Activated CD4-positive, alpha-beta T cell treated with anti-CD3 and anti-CD28 coated beads, Interleukin-2, amount 10 ng/mL, durations not matched to agents 7 days and 5 days (primary cell): Measurements from ENCODE around the gene ANP32E. TPM values are rescaled to one million over a fixed set of nuclear protein-coding genes. Genes with fewer than 3 reads are reported as not detected.
"Not testable (repeated sequence)": the region's sequence is repeated elsewhere in the genome, so short reads cannot be mapped to it uniquely, and the experiment has no call there.

Experiments
- CTCF ChIA-PET: fragments of 350-600 bp; sonication (Branson Sonifier 250); formaldehyde crosslinking; loops from one replicate; lab custom pipeline; 2021; ENCODE audit warnings: antibody characterized with exemption; lab: Charles Lee
- POLR2A ChIA-PET: fragments of 350-600 bp; sonication (Branson Sonifier 250); formaldehyde crosslinking; loops from one replicate; lab custom pipeline; 2021; ENCODE audit warnings: antibody characterized with exemption; lab: Charles Lee
- DNase-seq: peaks from one replicate; pipeline ENCODE4 v3.0.0-alpha.2; 2020
- H3K27ac Mint-ChIP-seq: one replicate; pipeline ENCODE4 v1.8.0; 2021; ENCODE audit warnings: mild to moderate bottlenecking, moderate library complexity, mixed read lengths
- H3K27me3 Mint-ChIP-seq: one replicate; pipeline ENCODE4 v1.8.0; 2021; ENCODE audit warnings: mixed read lengths
- H3K36me3 Mint-ChIP-seq: one replicate; pipeline ENCODE4 v1.8.0; 2021; ENCODE audit warnings: low read depth, mixed read lengths
- H3K4me1 Mint-ChIP-seq: one replicate; pipeline ENCODE4 v1.8.0; 2021; ENCODE audit warnings: mixed read lengths
- H3K4me3 Mint-ChIP-seq: one replicate; pipeline ENCODE4 v1.8.0; 2021; ENCODE audit warnings: mild to moderate bottlenecking, moderate library complexity, mixed read lengths
- H3K9me3 Mint-ChIP-seq: one replicate; pipeline ENCODE4 v1.8.0; 2021; ENCODE audit warnings: mixed read lengths
- total RNA-seq, 2 experiments: library from RNA; stranded (reverse); gene quantifications; one replicate each; pipeline ENCODE4 v1.2.3, GENCODE V29; 2021

The ANP32E gene
- total RNA-seq, 2 experiments from 2014 or later = 164 to 173 TPM

- peaks cover 57% of the 10 kb centered on the region for H3K36me3 Mint-ChIP-seq
- POLR2A ChIA-PET = no interaction called here
- H3K27me3 Mint-ChIP-seq = no peaks in the 10 kb centered on the region
- peaks cover 18% of the 10 kb centered on the region for H3K4me1 Mint-ChIP-seq
- H3K27ac Mint-ChIP-seq = no peak overlapping the region
- CTCF ChIA-PET = interaction anchor here (0.7 to 1.2 kb wide), 3 partner anchors 10 to 122 kb away, joined by 3 read pairs; no protein-coding TSS in a partner anchor
- no peak for DNase-seq
- no peak overlapping the region for H3K4me3 Mint-ChIP-seq
- no peaks in the 10 kb centered on the region for H3K9me3 Mint-ChIP-seq
These were observed 10.9 kb downstream of the ANP32E start for GRCh38 chr1:150224983-150225382.

GRCh38 chr1:150221552-150221951 lies 14.4 kb downstream of the ANP32E start:
- CTCF ChIA-PET = no interaction called here
- POLR2A ChIA-PET = no interaction called here
- peaks cover 11% of the 10 kb centered on the region for H3K4me1 Mint-ChIP-seq
- H3K9me3 Mint-ChIP-seq = no peaks in the 10 kb centered on the region
- H3K27ac Mint-ChIP-seq = no peak overlapping the region
- H3K4me3 Mint-ChIP-seq = no peak overlapping the region
- peaks cover 49% of the 10 kb centered on the region for H3K36me3 Mint-ChIP-seq
- no peaks in the 10 kb centered on the region for H3K27me3 Mint-ChIP-seq
- peak; percentile 20 for DNase-seq

GRCh38 chr1:150215855-150216254 lies 20.1 kb downstream of the ANP32E start:
- Mint-ChIP-seq H3K4me1 (peaks cover 19% of the 10 kb centered on the region), H3K36me3 (peaks cover 24% of the 10 kb centered on the region)
- H3K9me3 Mint-ChIP-seq, DNase-seq, H3K27ac Mint-ChIP-seq, H3K27me3 Mint-ChIP-seq, POLR2A ChIA-PET, H3K4me3 Mint-ChIP-seq: not testable (repeated sequence)
- CTCF ChIA-PET = interaction anchor here (0.6 kb wide), 2 partner anchors 17 to 344 kb away, joined by 3 to 4 read pairs; no protein-coding TSS in a partner anchor

GRCh38 chr1:150214099-150214756 lies 21.7 kb downstream of the ANP32E start:
- CTCF ChIA-PET = interaction anchor here (0.7 to 0.8 kb wide), 2 partner anchors 8 to 11 kb away, joined by 3 read pairs; no protein-coding TSS in a partner anchor
- peaks cover 19% of the 10 kb centered on the region for H3K4me1 Mint-ChIP-seq

GRCh38 chr1:150213170-150214098 lies 22.5 kb downstream of the ANP32E start:
- Mint-ChIP-seq H3K27me3 (peaks cover 3% of the 10 kb centered on the region), H3K4me3 (peak overlapping the region; percentile 83), H3K9me3 (peaks cover 2% of the 10 kb centered on the region), H3K36me3 (peaks cover 5% of the 10 kb centered on the region), H3K4me1 (peaks cover 19% of the 10 kb centered on the region), H3K27ac (peak overlapping the region; percentile 98)
- ChIA-PET POLR2A (interaction anchor here (0.6 kb wide), 1 partner anchor 19 kb away, joined by 3 read pairs; no protein-coding TSS in a partner anchor), CTCF (interaction anchor here (0.5 to 1.1 kb wide), 3 partner anchors 15 to 160 kb away, joined by 3 read pairs; no protein-coding TSS in a partner anchor)
- peak; percentile 94 for DNase-seq

More at GRCh38 chr1:150214099-150214756, 21.7 kb downstream of the ANP32E start:
- POLR2A ChIA-PET = interaction anchor here (0.6 kb wide), 1 partner anchor 17 kb away, joined by 3 read pairs; no protein-coding TSS in a partner anchor
- Mint-ChIP-seq H3K27ac (peak overlapping the region; percentile 98), H3K36me3 (peaks cover 12% of the 10 kb centered on the region), H3K4me3 (peak overlapping the region; percentile 83)
- not testable (repeated sequence) for H3K9me3 Mint-ChIP-seq, H3K27me3 Mint-ChIP-seq, DNase-seq

DNA sequence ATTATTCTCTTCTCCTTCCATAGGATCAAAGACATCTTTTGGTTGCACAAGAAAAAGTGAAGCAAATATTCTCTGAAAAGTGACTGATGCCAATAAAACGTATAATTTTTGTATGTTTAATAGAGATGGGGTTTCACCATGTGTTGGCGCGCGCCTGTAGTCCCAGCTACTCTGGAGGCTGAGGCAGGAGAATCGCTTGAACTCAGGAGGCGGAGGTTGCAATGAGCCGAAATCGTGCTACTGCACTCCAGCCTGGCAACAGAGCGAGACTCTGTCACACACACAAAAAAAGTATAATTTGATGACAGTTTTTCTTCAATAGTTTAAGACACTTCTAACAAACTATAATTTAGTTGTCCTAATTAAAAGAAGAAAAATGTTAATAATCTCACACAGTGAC lies 23.8 kb downstream of the ANP32E start:
- DNase-seq = no peak
- ChIA-PET POLR2A (no interaction called here), CTCF (no interaction called here)
- Mint-ChIP-seq H3K4me3 (no peak overlapping the region), H3K27ac (no peak overlapping the region), H3K4me1 (peaks cover 19% of the 10 kb centered on the region), H3K9me3 (peaks cover 2% of the 10 kb centered on the region), H3K36me3 (peaks cover 3% of the 10 kb centered on the region), H3K27me3 (peaks cover 3% of the 10 kb centered on the region)

- POLR2A ChIA-PET = no interaction called here
- no peak for DNase-seq
These were observed 25.2 kb downstream of the ANP32E start for GRCh38 chr1:150210706-150211105.

GRCh38 chr1:150210091-150210490 lies 25.8 kb downstream of the ANP32E start:
- Mint-ChIP-seq H3K36me3 (peaks cover 2% of the 10 kb centered on the region), H3K27me3 (peaks cover 11% of the 10 kb centered on the region), H3K27ac (no peak overlapping the region), H3K9me3 (peaks cover 2% of the 10 kb centered on the region), H3K4me1 (peaks cover 19% of the 10 kb centered on the region), H3K4me3 (no peak overlapping the region)
- no peak for DNase-seq
- ChIA-PET CTCF (no interaction called here), POLR2A (no interaction called here)

More at GRCh38 chr1:150210706-150211105, 25.2 kb downstream of the ANP32E start:
- Mint-ChIP-seq H3K4me1 (peaks cover 19% of the 10 kb centered on the region), H3K27me3 (peaks cover 10% of the 10 kb centered on the region), H3K4me3 (no peak overlapping the region), H3K36me3 (peaks cover 3% of the 10 kb centered on the region), H3K9me3 (peaks cover 2% of the 10 kb centered on the region), H3K27ac (no peak overlapping the region)
- CTCF ChIA-PET = no interaction called here

DNA sequence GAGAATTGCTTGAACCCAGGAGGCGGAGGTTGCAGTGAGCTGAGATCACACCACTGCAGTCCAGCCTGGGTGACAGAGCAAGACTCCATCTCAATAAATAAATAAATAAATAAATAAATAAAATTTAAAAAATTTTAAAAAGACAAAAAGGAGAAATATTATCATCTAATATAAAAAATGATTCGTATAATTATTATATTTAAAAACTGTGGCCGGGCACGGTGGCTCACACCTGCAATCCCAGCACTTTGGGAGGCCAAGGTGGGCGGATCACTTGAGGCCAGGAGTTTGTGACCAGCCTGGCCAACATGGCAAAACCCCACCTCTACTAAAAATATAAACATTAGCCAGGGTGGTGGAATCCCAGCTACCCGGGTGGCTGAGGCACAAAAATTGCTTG lies 27.5 kb downstream of the ANP32E start:
- POLR2A ChIA-PET, H3K4me1 Mint-ChIP-seq, DNase-seq, H3K4me3 Mint-ChIP-seq, H3K27ac Mint-ChIP-seq, H3K36me3 Mint-ChIP-seq, H3K9me3 Mint-ChIP-seq: not testable (repeated sequence)
- H3K27me3 Mint-ChIP-seq = peaks cover 11% of the 10 kb centered on the region
- CTCF ChIA-PET = interaction anchor here (0.9 kb wide), 1 partner anchor 146 kb away, joined by 3 read pairs; no protein-coding TSS in a partner anchor

DNA sequence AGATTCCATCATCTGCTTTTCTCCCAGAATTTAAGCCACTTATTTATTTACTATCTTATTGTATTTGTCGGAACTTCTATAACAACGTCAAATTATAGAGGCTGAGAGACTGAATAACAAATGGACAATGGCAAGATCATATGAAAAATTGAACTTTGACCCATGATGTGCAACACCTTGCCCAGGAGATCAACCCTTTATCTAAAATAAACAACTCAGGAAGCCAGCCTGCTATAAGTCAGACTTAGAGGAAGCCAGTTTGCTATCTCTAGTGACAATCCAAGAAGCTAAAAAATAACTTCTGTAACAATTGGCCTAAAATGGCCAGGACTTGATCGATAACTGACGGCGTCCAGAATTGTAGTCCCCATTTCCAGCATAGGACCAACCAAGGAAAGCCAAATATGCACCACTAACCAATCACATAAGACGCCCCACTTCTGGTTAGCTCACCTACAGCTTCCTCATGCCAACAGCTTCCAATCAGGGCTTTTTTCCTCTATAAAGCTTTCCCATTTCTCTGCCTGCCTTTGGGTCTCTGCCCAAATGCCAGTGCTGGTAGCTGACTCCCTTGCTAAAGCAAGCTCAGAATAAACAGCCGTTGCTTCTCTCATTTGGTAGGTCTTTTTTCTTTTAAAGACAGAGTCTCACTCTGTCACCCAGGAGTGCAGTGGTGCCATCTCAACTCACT lies 28.5 kb downstream of the ANP32E start:
- Mint-ChIP-seq H3K27ac (no peak overlapping the region), H3K4me3 (no peak overlapping the region), H3K4me1 (no peaks in the 10 kb centered on the region), H3K36me3 (no peaks in the 10 kb centered on the region), H3K9me3 (no peaks in the 10 kb centered on the region), H3K27me3 (peaks cover 11% of the 10 kb centered on the region)
- CTCF ChIA-PET = interaction anchor here (0.6 to 0.9 kb wide), 2 partner anchors 145 to 1044 kb away, joined by 3 read pairs; no protein-coding TSS in a partner anchor
- no peak for DNase-seq
- POLR2A ChIA-PET = no interaction called here

DNA sequence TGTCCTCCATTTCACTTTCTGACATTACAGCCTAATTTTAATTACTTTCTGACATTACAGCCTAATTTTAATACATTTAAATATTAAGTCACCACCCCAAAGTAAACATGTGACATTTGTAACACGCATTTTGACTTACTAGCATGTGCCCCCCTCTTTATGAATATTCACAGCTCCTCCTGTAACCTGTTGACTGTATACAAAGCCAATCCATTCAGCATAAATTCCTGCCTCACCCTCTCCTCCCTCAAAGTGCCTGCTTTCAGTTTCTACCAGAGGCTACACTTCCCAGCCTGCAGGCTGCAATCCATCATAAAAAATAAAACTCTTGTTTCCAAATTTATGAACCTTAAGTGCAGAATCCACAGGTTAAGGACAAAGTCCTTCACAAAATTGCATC lies 39.5 kb downstream of the ANP32E start:
- ChIA-PET POLR2A (no interaction called here), CTCF (interaction anchor here (1.5 kb wide), 1 partner anchor 9 kb away, joined by 5 read pairs; no protein-coding TSS in a partner anchor)
- H3K4me3 Mint-ChIP-seq = no peak overlapping the region
- H3K27me3 Mint-ChIP-seq = peaks cover 15% of the 10 kb centered on the region
- H3K9me3 Mint-ChIP-seq = no peaks in the 10 kb centered on the region
- H3K4me1 Mint-ChIP-seq = no peaks in the 10 kb centered on the region
- no peak for DNase-seq
- H3K27ac Mint-ChIP-seq = no peak overlapping the region
- H3K36me3 Mint-ChIP-seq = no peaks in the 10 kb centered on the region
